Endothelial cell of umbilical vein (primary cell): ENCODE results near the gene BACH2. TPM values are rescaled to one million over a fixed set of nuclear protein-coding genes. Genes with fewer than 3 reads are reported as not detected.

Experiments used
- BruUV-seq: library from RNA; stranded (reverse); fragments of 400-500 nt; replicated peaks from 2 replicates; lab custom pipeline; 2021; lab: Mats Ljungman, UMichigan
- CTCF ChIA-PET: fragments of 300-600, 350-600 bp; sonication (Branson Sonifier 250); formaldehyde crosslinking; loops from one replicate; lab custom pipeline; 2021; ENCODE audit warnings: antibody characterized with exemption, inconsistent platforms; lab: Charles Lee
- POLR2A ChIA-PET: fragments of 300-600, 350-600 bp; sonication (Branson Sonifier 250); formaldehyde crosslinking; loops from one replicate; lab custom pipeline; 2021; ENCODE audit warnings: antibody characterized with exemption, inconsistent platforms; lab: Charles Lee
- DNase-seq: peaks from one replicate; pipeline ENCODE4 v3.0.0-alpha.2; 2011; ENCODE audit warnings: low read depth, low spot score
- FAIRE-seq: peaks from 2 replicates; lab custom pipeline; 2011; peaks lifted over from hg19 to GRCh38; lab: Jason Lieb, UNC
- H2AFZ ChIP-seq: 2 replicates; pipeline ENCODE4 v1.6.0; 2012; ENCODE audit warnings: low read depth, low read length, control low read depth, inconsistent platforms
- H3K27ac ChIP-seq: 2 replicates; pipeline ENCODE4 v1.5.1; 2011; ENCODE audit warnings: low read depth, mild to moderate bottlenecking, control low read depth, low read length, moderate library complexity; ENCODE audit not compliant: insufficient read depth
- H3K27me3 ChIP-seq, 2 experiments: 2 replicates each; pipeline versions ENCODE4 v1.6.0 to v1.6.1; 2011; ENCODE audit warnings: low read length in 2 of 2, mixed read lengths in 1 of 2; ENCODE audit not compliant: control insufficient read depth in 2 of 2, insufficient read depth in 2 of 2
- H3K36me3 ChIP-seq, 2 experiments: 2 replicates in 1 of 2; 3 replicates in 1 of 2; pipeline ENCODE4 v1.5.1; 2011; ENCODE audit warnings: low read length in 2 of 2, mild to moderate bottlenecking in 1 of 2, moderate library complexity in 1 of 2; ENCODE audit not compliant: control insufficient read depth in 2 of 2, insufficient read depth in 2 of 2; ENCODE audit errors: extremely low read depth in 1 of 2
- H3K4me1 ChIP-seq: 3 replicates; pipeline ENCODE4 v1.5.1; 2011; ENCODE audit warnings: mild to moderate bottlenecking, low read length; ENCODE audit not compliant: control insufficient read depth, insufficient read depth; ENCODE audit errors: extremely low read depth
- H3K4me2 ChIP-seq: 2 replicates; pipeline ENCODE4 v1.6.1; 2011; ENCODE audit warnings: low read length, control low read depth, mixed read lengths; ENCODE audit not compliant: insufficient read depth
- H3K4me3 ChIP-seq, 3 experiments: fragments of 200-600 bp in 1 of 3; sonication (generic), shearing (Covaris generic) in 1 of 3; replicated peaks in 1 of 3; 2 replicates each; pipeline ENCODE4 v1.5.1; 2011 to 2016; ENCODE audit warnings: control low read depth in 3 of 3, low read length in 3 of 3, mild to moderate bottlenecking in 2 of 3, inconsistent platforms in 1 of 3, low read depth in 1 of 3, moderate library complexity in 1 of 3; ENCODE audit not compliant: insufficient read depth in 1 of 3
- H3K79me2 ChIP-seq: 2 replicates; pipeline ENCODE4 v1.6.0; 2012; ENCODE audit warnings: low read length, inconsistent platforms; ENCODE audit not compliant: control insufficient read depth, insufficient read depth
- H3K9ac ChIP-seq: replicated peaks from 2 replicates; pipeline ENCODE3; 2011; ENCODE audit warnings: low read length, control low read depth; ENCODE audit not compliant: insufficient read depth; ENCODE audit errors: extremely low read depth
- H3K9me1 ChIP-seq: replicated peaks from 3 replicates; pipeline ENCODE4 v1.6.0; 2011; ENCODE audit warnings: mild to moderate bottlenecking, low read length; ENCODE audit not compliant: control insufficient read depth, insufficient read depth; ENCODE audit errors: extremely low read depth
- H3K9me3 ChIP-seq: replicated peaks from 2 replicates; pipeline ENCODE4 v1.5.1; 2012; ENCODE audit warnings: low read length, inconsistent platforms; ENCODE audit not compliant: control insufficient read depth, insufficient read depth
- H4K20me1 ChIP-seq: replicated peaks from 2 replicates; pipeline ENCODE3; 2011; ENCODE audit warnings: mild to moderate bottlenecking, low read length; ENCODE audit not compliant: control insufficient read depth, insufficient read depth; ENCODE audit errors: extremely low read depth
- EZH2 ChIP-seq: IDR thresholded peaks from 2 replicates; pipeline ENCODE4 v1.6.1; 2012; ENCODE audit warnings: borderline replicate concordance, low read depth, mild to moderate bottlenecking, moderate library complexity, low read length, inconsistent platforms; ENCODE audit not compliant: severe bottlenecking
- FOS ChIP-seq: IDR thresholded peaks from 2 replicates; pipeline ENCODE4 v1.6.1; 2011; ENCODE audit warnings: mild to moderate bottlenecking, low read length, moderate library complexity, borderline replicate concordance; ENCODE audit not compliant: insufficient read depth
- GATA2 ChIP-seq: IDR thresholded peaks from 2 replicates; pipeline ENCODE4 v1.7.0; 2011; ENCODE audit warnings: low read depth, mild to moderate bottlenecking, moderate library complexity, mixed read lengths, low read length; ENCODE audit not compliant: insufficient read length, insufficient read depth
- JUN ChIP-seq: IDR thresholded peaks from 2 replicates; pipeline ENCODE4 v1.6.1; 2011; ENCODE audit warnings: borderline replicate concordance, low read depth; ENCODE audit not compliant: insufficient read length, insufficient read depth
- MAX ChIP-seq: IDR thresholded peaks from 2 replicates; pipeline ENCODE4 v1.6.1; 2011; ENCODE audit not compliant: insufficient read depth, insufficient read length
- POLR2AphosphoS5 ChIP-seq: IDR thresholded peaks from 2 replicates; pipeline ENCODE4 v1.6.1; 2012; ENCODE audit warnings: low read depth, mild to moderate bottlenecking, control low read depth, low read length, moderate library complexity; ENCODE audit not compliant: insufficient read depth
- dilution Hi-C: fragments of 300-500 bp; cut with MboI; formaldehyde crosslinking; loops from one replicate; pipeline ENCODE4 v1.15.0; 2019; ENCODE audit warnings: low sequenced_read_pairs; ENCODE audit not compliant: extremely low pct_ligation_motif_present
- intact Hi-C: fragments of 100-400 bp; cut with micrococcal nuclease; formaldehyde crosslinking; loops from one replicate; pipeline ENCODE4 v1.10.0; 2022
- polyA plus RNA-seq, 4 experiments: library from polyadenylated mRNA; depleted of rRNA in 3 of 4; stranded (reverse) in 3 of 4; unstranded in 1 of 4; fragments of >200 nt; gene quantifications; 2 replicates each; pipeline versions ENCODE4 v1.2.1 to v1.2.3, GENCODE V29; 2011 to 2012; ENCODE audit warnings: missing spikeins in 1 of 4
- total RNA-seq: library from RNA; stranded (reverse); gene quantifications from 2 replicates; pipeline ENCODE4 v1.2.3, GENCODE V29; 2021

BACH2 gene
- total and polyA plus RNA-seq, 2 donors (not counting 3 experiments of a cell fraction or from before 2014, with no cell fraction given): 1.7 to 5.6 TPM

DNA sequence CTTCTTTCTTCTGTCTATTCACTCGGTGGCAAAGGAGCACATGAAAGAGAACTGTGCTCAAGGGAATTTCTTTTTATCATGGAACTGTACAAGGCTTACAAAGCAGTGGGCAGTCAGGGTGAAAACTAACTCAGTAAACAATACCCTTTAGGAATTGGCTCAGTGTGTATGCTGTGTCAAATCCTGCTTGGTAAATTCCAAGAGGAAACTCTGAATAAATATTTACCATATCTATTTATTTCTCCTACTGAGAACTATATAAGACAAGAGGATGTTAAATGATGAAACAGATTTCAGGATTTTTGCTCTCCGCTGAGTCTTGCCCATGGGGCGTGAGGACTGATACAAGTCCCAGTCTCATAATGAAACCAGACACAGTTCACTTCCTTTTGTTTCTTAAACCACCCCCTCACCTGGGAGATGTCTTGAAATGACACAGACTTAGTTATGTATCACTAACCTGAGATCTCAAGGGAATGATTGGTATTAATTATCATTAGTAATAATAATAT, 188.8 kb downstream of the BACH2 start:
- H2AFZ ChIP-seq: no peak overlapping the region
- H3K27ac ChIP-seq: no peak overlapping the region
- no TSS peak for BruUV-seq
- intact Hi-C loops (no loop called here), dilution Hi-C loops (no loop called here)
- ChIA-PET CTCF (no interaction called here), POLR2A (no interaction called here)
- H3K9ac ChIP-seq: no peak overlapping the region
- H3K36me3 ChIP-seq: no peaks in the 10 kb centered on the region
- H3K4me1 ChIP-seq: no peaks in the 10 kb centered on the region
- no peak for DNase-seq
- H3K4me3 ChIP-seq: no peak overlapping the region
- no peak for FAIRE-seq
- H3K9me1 ChIP-seq: no peaks in the 10 kb centered on the region
- no peaks in the 10 kb centered on the region for H3K27me3 ChIP-seq
- H3K79me2 ChIP-seq: no peaks in the 10 kb centered on the region
- no peaks in the 10 kb centered on the region for H4K20me1 ChIP-seq
- no peak for TF ChIP-seq MAX
- TF ChIP-seq POLR2AphosphoS5: no peak
- no peak for TF ChIP-seq JUN
- TF ChIP-seq EZH2: no peak
- H3K4me2 ChIP-seq: no peak overlapping the region
- H3K9me3 ChIP-seq: no peaks in the 10 kb centered on the region

GRCh38 chr6:90107371-90107770, 189.3 kb downstream of the BACH2 start:
- no TSS peak for BruUV-seq
- no peaks in the 10 kb centered on the region for H3K9me3 ChIP-seq
- H3K4me1 ChIP-seq: no peaks in the 10 kb centered on the region
- no peaks in the 10 kb centered on the region for H3K79me2 ChIP-seq
- H3K9me1 ChIP-seq: no peaks in the 10 kb centered on the region
- dilution Hi-C loops: no loop called here
- no peak overlapping the region for H3K4me2 ChIP-seq
- FAIRE-seq: no peak
- intact Hi-C loops: no loop called here
- H3K4me3 ChIP-seq: no peak overlapping the region
- ChIA-PET POLR2A (no interaction called here), CTCF (no interaction called here)
- no peaks in the 10 kb centered on the region for H3K36me3 ChIP-seq
- H2AFZ ChIP-seq: no peak overlapping the region
- DNase-seq: no peak
- no peaks in the 10 kb centered on the region for H4K20me1 ChIP-seq
- no peak overlapping the region for H3K9ac ChIP-seq
- no peaks in the 10 kb centered on the region for H3K27me3 ChIP-seq
- no peak overlapping the region for H3K27ac ChIP-seq
- TF ChIP-seq FOS (no peak), JUN (no peak), GATA2 (no peak)
